ENCODE measurements around the gene ZBP1.

ZBP1 gene

DNA sequence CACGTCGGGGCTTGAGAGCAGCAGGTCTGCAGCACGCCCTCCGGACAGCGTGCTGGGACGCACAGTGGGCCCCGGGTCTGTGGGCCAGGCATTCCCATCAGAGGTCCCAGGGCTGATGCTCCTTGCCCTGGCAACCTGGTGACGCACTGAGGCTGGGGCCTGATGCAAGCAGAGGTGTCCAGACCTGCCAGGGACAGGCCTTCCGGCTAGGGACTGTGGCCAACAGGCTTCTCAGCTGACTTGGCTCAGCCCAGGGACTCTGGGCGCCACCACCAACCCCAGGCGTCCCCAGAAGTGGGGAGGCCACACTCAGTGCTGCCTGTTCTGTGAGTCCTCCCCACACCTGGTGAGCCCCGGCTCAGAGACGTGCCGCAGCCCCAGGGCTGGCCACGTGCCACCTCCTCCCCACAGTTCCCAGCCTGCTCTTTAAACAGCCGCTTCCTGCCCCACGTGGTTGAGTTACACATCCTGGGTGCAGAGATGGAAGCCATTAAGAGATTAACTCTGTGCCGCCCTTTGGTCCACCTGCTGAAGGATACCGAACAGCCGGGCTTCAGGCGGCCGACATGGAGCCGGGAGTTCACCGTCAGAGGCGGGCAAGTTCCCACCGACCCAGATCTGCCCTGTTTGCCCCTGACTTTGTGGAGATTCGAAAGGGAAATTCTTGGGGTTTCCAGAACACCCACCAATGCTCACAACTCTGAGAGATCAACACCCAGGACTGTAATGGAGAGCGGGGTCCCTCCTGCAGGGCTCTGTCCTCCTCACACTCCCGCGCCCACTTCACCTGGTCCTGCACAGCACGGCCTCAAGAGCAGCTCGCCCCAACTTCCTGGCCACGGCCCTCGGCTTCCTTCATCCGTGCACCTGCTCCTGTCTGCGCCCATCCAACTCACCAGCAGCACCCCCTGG is 37.6 kb upstream of the ZBP1 start:
- H3K27me3 ChIP-seq (ENCODE audit: control insufficient read depth in 3 of 3, insufficient read depth in 3 of 3, low read depth in 1 of 3, low read length in 3 of 3): no peaks in the 10 kb centered on the region
- DNase-seq (ENCODE audit: low spot score): no peak
- no peak overlapping the region for H4K91ac ChIP-seq (ENCODE audit: low read depth, low read length, poor library complexity)
- no peak overlapping the region for H4K8ac ChIP-seq (ENCODE audit: low read depth, low read length)
- no peak overlapping the region for H3K9ac ChIP-seq (ENCODE audit: low read depth, low read length, poor library complexity)
- peak overlapping the region; percentile 89 for H2AK5ac ChIP-seq (ENCODE audit: low read depth, low read length)
- peaks cover 0 to 1% of the 10 kb centered on the region in 2 donors for H3K4me1 ChIP-seq (ENCODE audit: control insufficient read depth in 2 of 2, insufficient read depth in 1 of 2, low read depth in 1 of 2, low read length in 2 of 2)
- no peak overlapping the region for H3K4me3 ChIP-seq (ENCODE audit: low read length in 2 of 2)
- H2AFZ ChIP-seq (ENCODE audit: low read length): no peak overlapping the region
- no peaks in the 10 kb centered on the region for H3K9me3 ChIP-seq (replicated peaks in 1 of 2; ENCODE audit: control insufficient read depth in 2 of 2, insufficient read depth in 1 of 2, low read depth in 1 of 2, low read length in 2 of 2)
- H2BK120ac ChIP-seq (ENCODE audit: low read depth, low read length): peak overlapping the region; percentile 49
- peak overlapping the region; percentile 86 for H3K14ac ChIP-seq (ENCODE audit: low read length)
- H2BK15ac ChIP-seq (ENCODE audit: low read length): no peak overlapping the region
- H3K27ac ChIP-seq (replicated peaks; ENCODE audit: low read length): no peak overlapping the region
- H3K36me3 ChIP-seq (replicated peaks in 1 of 2; ENCODE audit: control insufficient read depth in 2 of 2, insufficient read depth in 2 of 2, low read length in 2 of 2): no peaks in the 10 kb centered on the region
- peak overlapping the region; percentile 34 for H2BK12ac ChIP-seq (ENCODE audit: low read length)
- H3K23ac ChIP-seq (ENCODE audit: low read depth, low read length, poor library complexity): peak overlapping the region; percentile 66
- peak overlapping the region; percentile 28 for H3K4ac ChIP-seq (ENCODE audit: low read length)
- no CpG with 5 or more reads among the region's 36 CpGs for WGBS, 2 donors (ENCODE audit: extremely low coverage in 2 of 2, insufficient read length in 2 of 2, insufficient replicate concordance in 1 of 2)
- H3K79me1 ChIP-seq (ENCODE audit: low read depth, low read length): no peaks in the 10 kb centered on the region
- no peak overlapping the region for H3K4me2 ChIP-seq (ENCODE audit: insufficient read depth, low read length, poor library complexity, severe bottlenecking)
- H3K18ac ChIP-seq (ENCODE audit: low read length): peak overlapping the region; percentile 58
- H2BK5ac ChIP-seq (ENCODE audit: low read length): peak overlapping the region; percentile 76

DNA sequence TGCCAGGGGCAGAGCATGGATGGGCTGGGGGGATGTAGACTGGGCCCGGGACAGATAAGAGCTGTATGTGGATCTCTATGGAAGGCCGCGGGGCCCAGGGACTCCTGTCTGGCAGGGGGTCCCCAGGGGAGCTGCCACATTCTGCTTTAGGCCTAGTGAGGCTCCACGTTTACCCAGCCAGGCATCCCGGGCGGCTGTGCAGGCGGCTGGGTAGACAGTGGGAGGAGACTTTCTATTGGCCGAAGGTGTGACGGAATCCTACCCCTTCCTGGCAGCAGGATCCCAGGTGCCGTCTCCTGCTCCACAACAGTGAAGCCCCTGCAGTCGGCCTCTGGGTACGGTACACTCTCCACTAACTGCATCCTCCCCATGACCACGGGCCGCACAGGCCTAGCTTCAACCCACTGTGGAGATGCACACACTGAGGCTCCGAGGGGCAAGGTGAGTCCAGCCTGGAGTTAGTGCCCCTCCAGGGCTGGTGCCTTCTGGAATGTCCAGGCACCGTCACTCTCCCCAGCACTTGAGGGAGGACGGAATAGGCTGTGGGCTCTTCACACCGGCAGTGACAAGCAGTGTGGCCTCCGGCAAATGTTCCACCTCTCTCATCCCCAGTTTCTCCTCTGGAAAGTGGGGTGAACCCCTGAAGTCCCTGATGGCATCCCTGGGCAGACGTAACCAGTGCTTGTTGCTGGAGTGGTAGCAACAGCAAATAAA is 36.8 kb upstream of the ZBP1 start:
- Histone ChIP-seq H4K8ac (ENCODE audit: low read depth, low read length) (no peak overlapping the region), H3K4me1 (ENCODE audit: control insufficient read depth in 2 of 2, insufficient read depth in 1 of 2, low read depth in 1 of 2, low read length in 2 of 2) (peaks cover 0 to 1% of the 10 kb centered on the region in 2 donors), H3K14ac (ENCODE audit: low read length) (peak overlapping the region; percentile 86), H2BK120ac (ENCODE audit: low read depth, low read length) (peak overlapping the region; percentile 49), H2AK5ac (ENCODE audit: low read depth, low read length) (peak overlapping the region; percentile 89), H2BK12ac (ENCODE audit: low read length) (peak overlapping the region; percentile 18), H2BK5ac (ENCODE audit: low read length) (peak overlapping the region; percentile 76), H3K18ac (ENCODE audit: low read length) (peak overlapping the region; percentile 61), H4K91ac (ENCODE audit: low read depth, low read length, poor library complexity) (no peak overlapping the region), H3K4ac (ENCODE audit: low read length) (peak overlapping the region; percentile 18), H3K4me3 (ENCODE audit: low read length in 2 of 2) (peak overlapping the region in 1 of 2 donors; percentile 10), H3K9ac (ENCODE audit: low read depth, low read length, poor library complexity) (no peak overlapping the region), H3K36me3 (replicated peaks in 1 of 2; ENCODE audit: control insufficient read depth in 2 of 2, insufficient read depth in 2 of 2, low read length in 2 of 2) (no peaks in the 10 kb centered on the region), H3K27me3 (ENCODE audit: control insufficient read depth in 3 of 3, insufficient read depth in 3 of 3, low read depth in 1 of 3, low read length in 3 of 3) (no peaks in the 10 kb centered on the region), H3K9me3 (replicated peaks in 1 of 2; ENCODE audit: control insufficient read depth in 2 of 2, insufficient read depth in 1 of 2, low read depth in 1 of 2, low read length in 2 of 2) (no peaks in the 10 kb centered on the region), H3K4me2 (ENCODE audit: insufficient read depth, low read length, poor library complexity, severe bottlenecking) (no peak overlapping the region), H3K27ac (replicated peaks; ENCODE audit: low read length) (no peak overlapping the region), H3K79me1 (ENCODE audit: low read depth, low read length) (no peaks in the 10 kb centered on the region), H2BK15ac (ENCODE audit: low read length) (no peak overlapping the region), H2AFZ (ENCODE audit: low read length) (no peak overlapping the region), H3K23ac (ENCODE audit: low read depth, low read length, poor library complexity) (peak overlapping the region; percentile 25)
- no CpG with 5 or more reads among the region's 20 CpGs for WGBS, 2 donors (ENCODE audit: extremely low coverage in 2 of 2, insufficient read length in 2 of 2, insufficient replicate concordance in 1 of 2)
- no peak for DNase-seq (ENCODE audit: low spot score)

DNA sequence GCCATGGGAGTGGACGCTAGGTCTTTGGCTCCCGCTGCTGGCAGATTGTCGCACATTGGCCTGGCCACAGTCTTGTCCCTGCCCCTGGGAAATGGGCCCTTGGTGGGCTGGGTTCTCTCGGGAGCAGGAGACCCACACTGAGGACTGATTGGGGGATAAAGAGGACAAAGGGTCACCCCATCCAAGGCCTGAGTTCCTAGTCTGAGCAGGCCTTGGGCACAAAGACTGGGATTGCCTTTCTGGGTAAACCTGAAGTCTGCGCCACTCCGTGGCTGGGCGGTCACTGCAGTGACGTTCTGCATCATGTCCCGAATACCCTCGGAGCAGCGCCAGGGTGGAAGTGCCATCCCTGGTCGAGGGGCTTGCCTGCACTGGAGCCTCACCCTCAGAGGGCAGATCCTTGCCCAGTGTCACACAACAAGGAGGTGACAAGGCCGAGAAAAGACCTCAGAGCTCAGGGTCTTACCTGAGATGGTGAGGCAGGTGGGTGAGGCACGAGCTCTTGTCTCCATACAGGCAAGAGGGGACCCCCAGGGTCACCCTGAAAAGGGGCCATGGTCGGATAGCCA is 36.1 kb upstream of the ZBP1 start:
- Histone ChIP-seq H3K4me3 (ENCODE audit: low read length in 2 of 2) (no peak overlapping the region), H2AK5ac (ENCODE audit: low read depth, low read length) (peak overlapping the region; percentile 1), H3K9ac (ENCODE audit: low read depth, low read length, poor library complexity) (peak overlapping the region; percentile 2), H2AFZ (ENCODE audit: low read length) (no peak overlapping the region), H2BK5ac (ENCODE audit: low read length) (no peak overlapping the region), H3K27ac (replicated peaks; ENCODE audit: low read length) (no peak overlapping the region), H2BK15ac (ENCODE audit: low read length) (no peak overlapping the region), H3K27me3 (ENCODE audit: control insufficient read depth in 3 of 3, insufficient read depth in 3 of 3, low read depth in 1 of 3, low read length in 3 of 3) (no peaks in the 10 kb centered on the region), H3K18ac (ENCODE audit: low read length) (no peak overlapping the region), H3K4me2 (ENCODE audit: insufficient read depth, low read length, poor library complexity, severe bottlenecking) (no peak overlapping the region), H3K23ac (ENCODE audit: low read depth, low read length, poor library complexity) (no peak overlapping the region), H2BK120ac (ENCODE audit: low read depth, low read length) (no peak overlapping the region), H4K91ac (ENCODE audit: low read depth, low read length, poor library complexity) (no peak overlapping the region), H3K79me1 (ENCODE audit: low read depth, low read length) (no peaks in the 10 kb centered on the region), H3K4me1 (ENCODE audit: control insufficient read depth in 2 of 2, insufficient read depth in 1 of 2, low read depth in 1 of 2, low read length in 2 of 2) (peaks cover 0 to 1% of the 10 kb centered on the region in 2 donors), H3K9me3 (replicated peaks in 1 of 2; ENCODE audit: control insufficient read depth in 2 of 2, insufficient read depth in 1 of 2, low read depth in 1 of 2, low read length in 2 of 2) (no peaks in the 10 kb centered on the region), H3K14ac (ENCODE audit: low read length) (no peak overlapping the region), H2BK12ac (ENCODE audit: low read length) (peak overlapping the region; percentile 18), H3K4ac (ENCODE audit: low read length) (no peak overlapping the region), H4K8ac (ENCODE audit: low read depth, low read length) (no peak overlapping the region), H3K36me3 (replicated peaks in 1 of 2; ENCODE audit: control insufficient read depth in 2 of 2, insufficient read depth in 2 of 2, low read length in 2 of 2) (no peaks in the 10 kb centered on the region)
- DNase-seq (ENCODE audit: low spot score): no peak
- no CpG with 5 or more reads among the region's 15 CpGs for WGBS, 2 donors (ENCODE audit: extremely low coverage in 2 of 2, insufficient read length in 2 of 2, insufficient replicate concordance in 1 of 2)

DNA sequence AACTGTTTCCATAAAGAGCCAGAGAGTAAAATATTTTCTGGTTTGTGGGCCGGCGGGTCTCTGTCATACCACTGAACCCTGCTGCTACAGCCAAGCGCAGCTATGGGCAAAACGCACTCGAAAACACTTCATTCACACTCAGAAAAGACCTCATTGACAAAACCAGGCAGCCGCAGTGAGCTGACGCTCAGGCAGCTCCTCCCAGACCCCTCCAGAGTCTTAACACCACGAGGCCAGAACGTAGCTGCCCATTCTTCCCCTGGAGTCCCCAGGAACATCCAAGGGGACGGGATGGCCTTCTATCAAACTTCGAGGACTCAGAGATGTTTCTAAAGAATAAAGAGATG is 35.6 kb upstream of the ZBP1 start:
- Histone ChIP-seq H4K8ac (ENCODE audit: low read depth, low read length) (no peak overlapping the region), H3K9me3 (replicated peaks in 1 of 2; ENCODE audit: control insufficient read depth in 2 of 2, insufficient read depth in 1 of 2, low read depth in 1 of 2, low read length in 2 of 2) (no peaks in the 10 kb centered on the region), H2BK15ac (ENCODE audit: low read length) (no peak overlapping the region), H3K27me3 (ENCODE audit: control insufficient read depth in 3 of 3, insufficient read depth in 3 of 3, low read depth in 1 of 3, low read length in 3 of 3) (no peaks in the 10 kb centered on the region), H3K23ac (ENCODE audit: low read depth, low read length, poor library complexity) (no peak overlapping the region), H2AK5ac (ENCODE audit: low read depth, low read length) (no peak overlapping the region), H3K9ac (ENCODE audit: low read depth, low read length, poor library complexity) (no peak overlapping the region), H4K91ac (ENCODE audit: low read depth, low read length, poor library complexity) (no peak overlapping the region), H3K4ac (ENCODE audit: low read length) (no peak overlapping the region), H2BK12ac (ENCODE audit: low read length) (no peak overlapping the region), H2AFZ (ENCODE audit: low read length) (no peak overlapping the region), H2BK120ac (ENCODE audit: low read depth, low read length) (no peak overlapping the region), H3K27ac (replicated peaks; ENCODE audit: low read length) (no peak overlapping the region), H3K14ac (ENCODE audit: low read length) (no peak overlapping the region), H3K36me3 (replicated peaks in 1 of 2; ENCODE audit: control insufficient read depth in 2 of 2, insufficient read depth in 2 of 2, low read length in 2 of 2) (no peaks in the 10 kb centered on the region), H3K18ac (ENCODE audit: low read length) (no peak overlapping the region), H3K4me1 (ENCODE audit: control insufficient read depth in 2 of 2, insufficient read depth in 1 of 2, low read depth in 1 of 2, low read length in 2 of 2) (peaks cover 0 to 1% of the 10 kb centered on the region in 2 donors), H2BK5ac (ENCODE audit: low read length) (no peak overlapping the region), H3K4me2 (ENCODE audit: insufficient read depth, low read length, poor library complexity, severe bottlenecking) (no peak overlapping the region), H3K4me3 (ENCODE audit: low read length in 2 of 2) (no peak overlapping the region), H3K79me1 (ENCODE audit: low read depth, low read length) (no peaks in the 10 kb centered on the region)
- no CpG with 5 or more reads among the region's 11 CpGs for WGBS, 2 donors (ENCODE audit: extremely low coverage in 2 of 2, insufficient read length in 2 of 2, insufficient replicate concordance in 1 of 2)
- no peak for DNase-seq (ENCODE audit: low spot score)

Measured in neuronal stem cell (in vitro differentiated cells).